HG03159 (cell line): ENCODE data around the gene CIAPIN1.
A peak's percentile ranks its signal among the peaks of the same experiment; 100 is the strongest.

Experiments
- ATAC-seq: cut with Tn5 transposase; IDR thresholded peaks from one replicate; pipeline ENCODE4 v1.9.1; 2021; ENCODE audit warnings: mild to moderate bottlenecking, moderate library complexity; ENCODE audit not compliant: unreplicated experiment

Gene CIAPIN1

GRCh38 chr16:57476546-57477410, 29.6 kb upstream of the CIAPIN1 start:
- no peak for ATAC-seq

GRCh38 chr16:57475711-57476339, 28.6 kb upstream of the CIAPIN1 start:
- ATAC-seq: peak; percentile 91

- ATAC-seq: no peak
These were observed 27.8 kb upstream of the CIAPIN1 start for GRCh38 chr16:57474671-57475661.

GRCh38 chr16:57473906-57474305, 26.7 kb upstream of the CIAPIN1 start:
- ATAC-seq: no peak

GRCh38 chr16:57473176-57473840, 26.1 kb upstream of the CIAPIN1 start:
- no peak for ATAC-seq

- ATAC-seq: no peak
These were observed 25.5 kb upstream of the CIAPIN1 start for GRCh38 chr16:57472665-57473060.

GRCh38 chr16:57471852-57472664, 24.9 kb upstream of the CIAPIN1 start:
- ATAC-seq: no peak

GRCh38 chr16:57471209-57471608, 24.0 kb upstream of the CIAPIN1 start:
- no peak for ATAC-seq

- no peak for ATAC-seq
These were observed 23.5 kb upstream of the CIAPIN1 start for GRCh38 chr16:57470711-57471110.

- no peak for ATAC-seq
These were observed 22.8 kb upstream of the CIAPIN1 start for GRCh38 chr16:57469917-57470470.

- no peak for ATAC-seq
These were observed 21.9 kb upstream of the CIAPIN1 start for GRCh38 chr16:57469046-57469445.

GRCh38 chr16:57468346-57468745, 21.2 kb upstream of the CIAPIN1 start:
- no peak for ATAC-seq

- ATAC-seq: no peak
These were observed 17.3 kb upstream of the CIAPIN1 start for GRCh38 chr16:57464523-57464922.

GRCh38 chr16:57462978-57463362, 15.8 kb upstream of the CIAPIN1 start:
- no peak for ATAC-seq

GRCh38 chr16:57462209-57462977, 15.2 kb upstream of the CIAPIN1 start, which contains the start of gene POLR2C:
POLR2C (plus strand) TSS chr16:57462679; CDS start chr16:57462725, 46 bp downstream.
- peak; percentile 84 for ATAC-seq

- ATAC-seq: no peak
These were observed 4.8 kb upstream of the CIAPIN1 start for GRCh38 chr16:57452021-57452420.

GRCh38 chr16:57446531-57447185, 527 bp downstream of the CIAPIN1 start:
- ATAC-seq: peak; percentile 46

GRCh38 chr16:57445510-57445909, 1.7 kb downstream of the CIAPIN1 start:
- no peak for ATAC-seq
